GM18526 (cell line): ENCODE results near the gene KRT82.

Source experiments
- POLR2A ChIP-seq: IDR thresholded peaks from 3 replicates; pipeline ENCODE4 v1.6.1; 2011; ENCODE audit not compliant: insufficient read length; ENCODE audit errors: extremely low read depth

KRT82 gene

DNA sequence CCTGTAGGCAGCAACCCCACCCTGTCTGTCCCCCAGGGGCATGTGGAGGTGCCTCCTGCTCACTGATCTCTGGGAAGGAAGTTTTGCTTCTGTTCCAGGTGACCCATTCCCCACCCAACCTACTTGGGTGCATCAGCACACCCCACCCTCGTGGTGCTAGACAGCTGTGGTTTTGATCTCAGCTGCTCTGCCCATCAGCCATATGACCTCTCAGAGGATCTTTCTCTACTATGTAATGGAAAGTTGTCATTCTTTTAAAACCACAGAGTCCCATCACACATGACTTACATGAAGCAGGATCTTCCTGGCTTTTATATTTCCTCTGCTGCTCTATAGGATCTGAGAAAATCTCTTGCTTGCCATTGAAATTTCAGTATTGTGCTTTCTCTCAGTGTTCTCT, 13.5 kb upstream of the KRT82 start:
- no peak for TF ChIP-seq POLR2A

GRCh38 chr12:52418576-52419110, 12.5 kb upstream of the KRT82 start:
- no peak for TF ChIP-seq POLR2A

DNA sequence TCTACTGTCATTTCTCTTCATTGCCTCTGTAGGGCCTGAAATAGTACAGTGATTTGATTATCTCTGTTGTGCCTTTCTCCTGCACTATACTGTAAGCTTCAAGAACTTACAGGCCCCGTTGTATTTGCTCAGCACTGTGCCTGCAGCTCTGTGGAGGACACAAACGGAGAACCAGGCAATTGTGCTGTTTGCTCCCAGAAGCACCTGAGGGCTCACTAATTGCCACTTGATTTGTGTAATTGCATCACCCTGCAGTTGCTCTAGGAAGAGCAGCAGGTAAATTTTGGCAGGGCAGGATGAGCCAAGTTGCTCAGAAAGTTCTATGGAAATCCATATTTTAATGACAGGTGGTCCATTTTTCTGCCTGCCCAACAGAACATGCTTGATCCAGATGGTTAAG, 11.6 kb upstream of the KRT82 start:
- no peak for TF ChIP-seq POLR2A

DNA sequence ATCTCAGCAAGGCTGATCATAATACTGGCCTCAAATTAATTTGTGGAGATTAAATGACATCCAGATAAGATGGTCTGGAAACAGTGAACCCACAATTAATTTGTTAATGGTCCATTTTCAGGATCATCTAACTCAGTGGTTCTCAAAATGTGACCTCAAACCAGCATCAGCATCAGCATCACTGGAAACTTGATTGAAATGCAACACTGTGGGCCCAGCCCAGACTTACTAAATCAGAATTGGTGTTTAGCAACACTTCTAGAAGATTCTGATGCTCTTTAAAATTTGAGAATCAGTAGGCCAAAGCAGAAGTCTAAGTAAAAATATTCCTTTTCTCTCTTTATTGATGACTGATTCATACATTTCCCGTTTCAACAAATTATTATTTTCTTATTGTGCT, 10.7 kb upstream of the KRT82 start:
- no peak for TF ChIP-seq POLR2A

DNA sequence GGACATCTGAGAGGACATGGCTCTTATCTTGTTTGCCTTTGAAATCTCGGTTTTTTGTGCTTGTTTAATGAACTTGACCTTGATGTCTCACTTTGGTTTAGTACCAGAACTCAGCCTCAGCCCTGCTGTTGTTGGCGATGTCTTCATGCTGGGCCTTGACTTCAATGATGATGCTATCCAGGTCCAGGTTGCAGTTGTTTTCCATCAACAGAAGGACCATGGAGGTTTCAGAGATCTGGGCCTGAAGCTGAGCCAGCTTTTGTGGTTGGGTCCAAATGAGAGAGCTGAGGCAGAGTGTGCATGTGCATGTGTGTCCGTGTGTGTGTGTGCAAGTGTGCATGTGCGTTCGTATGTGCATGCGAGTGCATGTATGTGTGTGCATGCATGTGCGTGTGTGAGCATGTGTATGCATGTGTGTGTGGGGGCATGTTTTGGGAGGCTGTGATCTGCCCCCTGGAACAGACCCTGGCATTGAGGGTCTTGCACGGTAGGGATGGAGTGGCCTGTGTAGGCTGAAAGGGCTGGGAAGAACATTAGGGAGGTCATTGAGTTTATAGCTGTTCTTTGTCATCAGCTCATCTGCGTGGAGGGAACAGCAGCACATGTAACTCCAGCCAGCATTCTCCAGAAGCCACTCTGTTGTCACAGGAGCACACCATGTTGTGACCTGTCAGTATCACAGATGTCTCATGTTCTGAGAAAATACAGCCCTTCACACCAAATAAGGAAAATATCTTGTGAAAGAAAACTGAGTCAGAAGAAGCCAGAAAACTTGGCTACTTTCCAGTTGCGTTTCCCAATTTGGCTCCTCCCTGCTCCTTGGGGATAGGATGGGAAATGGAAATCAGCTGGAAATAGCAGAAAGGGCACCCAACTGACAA, 10.0 kb upstream of the KRT82 start:
- TF ChIP-seq POLR2A: no peak

DNA sequence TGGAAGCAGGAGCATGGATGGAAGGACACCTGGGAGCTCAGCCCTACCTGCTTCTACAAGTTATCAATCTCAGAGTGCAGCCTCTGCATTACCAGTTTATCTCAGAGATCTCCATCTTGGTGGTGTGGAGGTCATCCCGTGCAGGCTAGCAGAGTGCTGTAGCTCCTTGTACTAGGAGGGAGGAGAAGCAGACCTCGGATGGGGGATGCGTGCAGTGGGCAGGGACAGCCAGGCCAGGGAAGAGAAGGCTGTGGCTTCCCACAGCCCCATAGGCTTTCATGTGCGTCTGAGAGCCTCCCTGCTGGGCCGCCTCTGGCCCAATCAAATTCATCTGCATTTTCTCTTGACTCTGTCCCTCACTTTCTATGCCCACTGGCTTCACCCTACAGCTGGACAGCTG, 8.8 kb upstream of the KRT82 start:
- TF ChIP-seq POLR2A: no peak

DNA sequence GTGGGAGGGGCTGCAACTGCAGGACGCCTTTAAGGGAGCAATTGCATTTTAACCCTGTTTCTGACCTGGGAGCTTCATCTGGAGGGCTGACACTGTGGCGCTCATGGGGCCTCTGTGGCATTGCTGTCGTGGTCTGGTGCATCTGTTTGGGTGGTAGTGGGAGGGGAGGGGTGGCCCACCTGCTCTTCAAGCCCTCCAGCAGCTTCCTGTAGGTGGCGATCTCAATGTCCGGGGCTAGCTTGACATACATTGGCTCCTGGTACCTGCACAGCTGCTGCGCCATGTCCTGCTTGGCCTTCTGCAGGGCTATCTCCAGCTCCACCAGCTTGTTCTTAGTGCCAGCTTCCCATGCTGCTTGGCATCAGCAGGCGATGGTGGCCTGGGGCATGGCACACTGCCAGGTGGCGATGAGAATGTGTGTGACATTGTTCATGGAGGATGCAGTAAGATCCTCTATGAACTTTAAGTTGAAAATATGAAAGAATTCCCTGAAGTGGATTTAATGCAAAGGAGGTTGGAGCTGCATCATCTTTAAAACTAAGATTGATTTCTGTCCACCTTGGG, 7.7 kb upstream of the KRT82 start:
- TF ChIP-seq POLR2A: no peak

- TF ChIP-seq POLR2A: no peak
These were observed 7.1 kb upstream of the KRT82 start for GRCh38 chr12:52413202-52413601.

- TF ChIP-seq POLR2A: no peak
These were observed 5.7 kb upstream of the KRT82 start for GRCh38 chr12:52411815-52412214.

GRCh38 chr12:52407918-52408317, 1.8 kb upstream of the KRT82 start:
- no peak for TF ChIP-seq POLR2A

DNA sequence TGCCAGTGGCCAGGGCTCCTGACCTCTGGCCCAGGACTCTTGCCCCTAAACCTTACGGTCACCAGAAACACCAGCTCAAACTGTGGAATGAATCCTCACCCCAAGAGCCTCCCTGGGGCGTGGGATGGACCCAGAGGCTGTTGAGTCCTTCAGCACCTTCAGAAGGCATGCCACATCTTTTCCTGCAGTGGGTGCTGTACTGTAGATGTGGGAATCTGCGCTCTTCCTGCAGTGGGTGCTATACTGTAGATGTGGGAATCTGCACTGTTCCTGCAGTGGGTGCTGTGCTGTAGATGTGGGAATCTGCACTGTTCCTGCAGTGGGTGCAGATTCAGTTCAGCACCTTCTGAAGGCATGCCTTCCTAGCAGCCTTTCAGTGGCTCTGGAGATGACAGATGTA, 1.2 kb downstream of the KRT82 start:
- no peak for TF ChIP-seq POLR2A

- no peak for TF ChIP-seq POLR2A
These were observed 2.6 kb downstream of the KRT82 start for GRCh38 chr12:52403561-52403960.

GRCh38 chr12:52402873-52403540, 3.1 kb downstream of the KRT82 start:
- no peak for TF ChIP-seq POLR2A

- no peak for TF ChIP-seq POLR2A
These were observed 3.8 kb downstream of the KRT82 start for GRCh38 chr12:52402377-52402776.

GRCh38 chr12:52401926-52402325, 4.2 kb downstream of the KRT82 start:
- no peak for TF ChIP-seq POLR2A

GRCh38 chr12:52401526-52401925, 4.6 kb downstream of the KRT82 start:
- no peak for TF ChIP-seq POLR2A
